ENCODE data around the gene CPSF7. TPM values are rescaled to one million over a fixed set of nuclear protein-coding genes. Genes with fewer than 3 reads are reported as not detected.
"Not testable (repeated sequence)": the region's sequence is repeated elsewhere in the genome, so short reads cannot be mapped to it uniquely, and the experiment has no call there.

Gene CPSF7
- total and polyA plus RNA-seq, 2 experiments from 2014 or later, result 27.5 to 39.6 TPM

DNA sequence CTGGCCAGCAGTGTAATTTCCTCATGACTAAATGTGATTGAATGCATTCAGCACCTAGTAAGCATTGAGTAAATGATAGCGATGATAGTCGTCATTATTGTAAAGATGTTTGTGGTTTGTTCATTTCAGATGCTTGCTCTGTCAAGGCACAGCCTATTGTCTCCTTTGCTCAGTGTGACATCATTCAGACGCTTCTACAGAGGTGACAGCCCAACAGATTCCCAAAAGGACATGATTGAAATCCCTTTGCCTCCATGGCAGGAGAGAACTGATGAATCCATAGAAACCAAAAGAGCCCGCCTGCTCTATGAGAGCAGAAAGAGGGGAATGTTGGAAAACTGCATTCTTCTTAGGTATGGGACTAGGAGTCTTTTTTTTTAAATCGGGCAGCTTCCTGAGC lies 7.7 kb upstream of the CPSF7 start:
- Histone ChIP-seq H3K79me2 (peaks cover 97% of the 10 kb centered on the region), H3K27me3 (no peaks in the 10 kb centered on the region), H3K9me3 (ENCODE audit: low read depth) (no peaks in the 10 kb centered on the region), H3K27ac (no peak overlapping the region), H3K4me2 (no peak overlapping the region), H2AFZ (no peak overlapping the region), H3K4me1 (ENCODE audit: insufficient read depth) (no peaks in the 10 kb centered on the region), H4K20me1 (ENCODE audit: insufficient read depth, poor library complexity, severe bottlenecking) (peaks cover 42% of the 10 kb centered on the region), H3K36me3 (replicated peaks; ENCODE audit: insufficient read depth, low read depth) (no peaks in the 10 kb centered on the region), H3K4me3 (no peak overlapping the region), H3K9me2 (replicated peaks; ENCODE audit: insufficient read depth) (no peaks in the 10 kb centered on the region)
- no peak for TF ChIP-seq EZH2 (IDR thresholded peaks at IDR 0.05; ENCODE audit: borderline replicate concordance)
- TF ChIP-seq, protein P1, sequence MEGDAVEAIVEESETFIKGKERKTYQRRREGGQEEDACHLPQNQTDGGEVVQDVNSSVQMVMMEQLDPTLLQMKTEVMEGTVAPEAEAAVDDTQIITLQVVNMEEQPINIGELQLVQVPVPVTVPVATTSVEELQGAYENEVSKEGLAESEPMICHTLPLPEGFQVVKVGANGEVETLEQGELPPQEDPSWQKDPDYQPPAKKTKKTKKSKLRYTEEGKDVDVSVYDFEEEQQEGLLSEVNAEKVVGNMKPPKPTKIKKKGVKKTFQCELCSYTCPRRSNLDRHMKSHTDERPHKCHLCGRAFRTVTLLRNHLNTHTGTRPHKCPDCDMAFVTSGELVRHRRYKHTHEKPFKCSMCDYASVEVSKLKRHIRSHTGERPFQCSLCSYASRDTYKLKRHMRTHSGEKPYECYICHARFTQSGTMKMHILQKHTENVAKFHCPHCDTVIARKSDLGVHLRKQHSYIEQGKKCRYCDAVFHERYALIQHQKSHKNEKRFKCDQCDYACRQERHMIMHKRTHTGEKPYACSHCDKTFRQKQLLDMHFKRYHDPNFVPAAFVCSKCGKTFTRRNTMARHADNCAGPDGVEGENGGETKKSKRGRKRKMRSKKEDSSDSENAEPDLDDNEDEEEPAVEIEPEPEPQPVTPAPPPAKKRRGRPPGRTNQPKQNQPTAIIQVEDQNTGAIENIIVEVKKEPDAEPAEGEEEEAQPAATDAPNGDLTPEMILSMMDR (IDR thresholded peaks at IDR 0.05; ENCODE audit: poor library complexity), result no peak
- DNase-seq (ENCODE audit: low spot score), result no peak
- WGBS (ENCODE audit: low lambda C conversion rate, missing lambda C conversion rate), result 94% methylated on average over 5 of the region's 5 CpGs

DNA sequence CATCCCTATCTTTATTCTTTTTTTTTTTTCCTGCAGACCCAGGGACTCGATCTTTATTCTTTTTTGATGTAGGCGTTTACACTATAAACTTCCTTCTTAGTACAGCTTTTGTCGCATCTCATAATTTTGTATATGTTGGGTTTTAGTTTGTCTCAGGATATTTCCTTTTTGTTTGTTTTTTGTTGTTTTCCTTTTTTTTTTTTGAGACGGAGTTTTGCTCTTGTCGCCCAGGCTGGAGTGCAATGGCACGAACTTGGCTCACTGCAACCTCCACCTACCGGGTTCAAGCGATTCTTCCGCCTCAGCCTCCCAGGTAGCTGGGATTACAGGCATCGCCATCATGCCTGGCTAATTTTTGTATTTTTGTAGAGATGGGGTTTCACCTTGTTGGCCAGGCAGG lies 1.1 kb upstream of the CPSF7 start:
- Histone ChIP-seq H3K4me1 (ENCODE audit: insufficient read depth) (peaks cover 18% of the 10 kb centered on the region), H4K20me1 (ENCODE audit: insufficient read depth, poor library complexity, severe bottlenecking) (peaks cover 21% of the 10 kb centered on the region), H3K4me3 (peak overlapping the region; percentile 74), H3K27ac (peak overlapping the region; percentile 99), H3K79me2 (peaks cover 92% of the 10 kb centered on the region), H3K4me2 (peak overlapping the region; percentile 75)
- not testable (repeated sequence) for H3K9me2 ChIP-seq (replicated peaks; ENCODE audit: insufficient read depth); DNase-seq (ENCODE audit: low spot score); H3K27me3 ChIP-seq; H2AFZ ChIP-seq; H3K36me3 ChIP-seq (replicated peaks; ENCODE audit: insufficient read depth, low read depth); H3K9me3 ChIP-seq (ENCODE audit: low read depth)
- WGBS (ENCODE audit: low lambda C conversion rate, missing lambda C conversion rate), result 85% methylated on average over 10 of the region's 10 CpGs

DNA sequence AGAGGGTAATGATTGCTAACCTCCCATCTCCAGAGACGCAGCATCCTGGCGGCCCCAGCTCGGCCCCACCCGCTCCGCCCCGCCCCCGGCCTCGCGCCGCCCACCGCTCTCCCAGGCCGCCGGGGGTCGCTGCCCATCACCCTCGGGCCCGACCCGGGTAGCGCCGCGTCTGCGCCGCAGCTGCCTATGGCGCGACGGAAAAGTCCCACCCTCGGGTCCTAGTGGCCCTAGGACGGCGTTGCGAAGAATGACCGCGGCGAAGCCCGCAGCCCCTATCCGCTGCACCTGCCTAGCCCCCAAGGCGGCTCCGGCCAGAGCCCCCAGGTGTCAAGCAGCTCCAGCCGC lies 457 bp downstream of the CPSF7 start:
- H3K4me3 ChIP-seq, result peak overlapping the region; percentile 91
- peaks cover 10% of the 10 kb centered on the region for H4K20me1 ChIP-seq (ENCODE audit: insufficient read depth, poor library complexity, severe bottlenecking)
- peaks cover 18% of the 10 kb centered on the region for H3K4me1 ChIP-seq (ENCODE audit: insufficient read depth)
- TF ChIP-seq, protein P1 (IDR thresholded peaks at IDR 0.05; ENCODE audit: poor library complexity), result peak; percentile 32
- TF ChIP-seq EZH2phosphoT487 (IDR thresholded peaks at IDR 0.05; ENCODE audit: low read depth, severe bottlenecking, unreplicated experiment), result no peak
- peaks cover 92% of the 10 kb centered on the region for H3K79me2 ChIP-seq
- no peaks in the 10 kb centered on the region for H3K36me3 ChIP-seq (replicated peaks; ENCODE audit: insufficient read depth, low read depth)
- WGBS (ENCODE audit: low lambda C conversion rate, missing lambda C conversion rate), result 0% methylated on average over 22 of the region's 37 CpGs
- no peaks in the 10 kb centered on the region for H3K27me3 ChIP-seq
- H3K4me2 ChIP-seq, result peak overlapping the region; percentile 96
- peak; percentile 88 for DNase-seq (ENCODE audit: low spot score)
- H3K27ac ChIP-seq, result peak overlapping the region; percentile 99
- no peaks in the 10 kb centered on the region for H3K9me3 ChIP-seq (ENCODE audit: low read depth)
- no peaks in the 10 kb centered on the region for H3K9me2 ChIP-seq (replicated peaks; ENCODE audit: insufficient read depth)
- peak overlapping the region; percentile 72 for H2AFZ ChIP-seq

DNA sequence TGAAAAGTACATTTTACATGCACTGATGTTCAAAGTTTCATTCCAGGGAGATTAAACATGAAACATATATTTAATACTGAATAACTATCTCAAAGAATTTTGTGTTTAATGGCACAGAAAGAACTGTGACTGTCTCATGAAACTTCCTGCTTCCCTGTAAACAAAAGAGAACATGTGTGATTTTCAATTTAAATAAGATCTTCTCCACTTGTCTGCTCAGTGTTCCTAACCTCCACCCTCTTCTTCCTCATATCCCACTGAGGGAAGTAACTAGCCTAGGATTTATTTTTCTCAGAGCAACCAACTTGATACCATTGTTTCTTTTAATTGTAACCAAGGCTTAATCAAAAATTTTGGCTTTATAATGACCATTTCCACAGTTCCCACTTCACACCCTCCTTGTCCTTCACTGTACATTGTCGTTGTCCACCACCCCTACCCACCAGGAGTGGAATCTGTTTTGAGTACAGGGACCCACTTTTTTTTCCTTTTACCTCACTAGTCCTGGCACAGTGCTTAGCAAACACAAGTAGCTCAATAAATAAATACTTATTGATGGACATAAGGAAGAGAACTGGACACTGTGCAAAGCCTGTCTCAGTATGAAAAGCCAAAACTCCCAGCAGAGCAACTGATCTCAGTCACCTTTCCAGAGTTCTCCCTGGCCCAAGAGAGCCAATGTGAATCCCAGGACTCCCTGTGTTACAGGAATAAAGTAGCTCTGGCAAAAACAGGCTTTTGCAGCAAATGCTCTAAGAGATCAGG lies 4.2 kb downstream of the CPSF7 start:
- TF ChIP-seq, protein P1 (IDR thresholded peaks at IDR 0.05; ENCODE audit: poor library complexity), result no peak
- no peak for TF ChIP-seq EZH2 (IDR thresholded peaks at IDR 0.05; ENCODE audit: borderline replicate concordance)
- no peak for TF ChIP-seq EZH2phosphoT487 (IDR thresholded peaks at IDR 0.05; ENCODE audit: low read depth, severe bottlenecking, unreplicated experiment)
- no peak overlapping the region for H2AFZ ChIP-seq
- no peak for DNase-seq (ENCODE audit: low spot score)
- peaks cover 11% of the 10 kb centered on the region for H3K4me1 ChIP-seq (ENCODE audit: insufficient read depth)
- H3K27me3 ChIP-seq, result no peaks in the 10 kb centered on the region
- no peak overlapping the region for H3K4me3 ChIP-seq
- no peaks in the 10 kb centered on the region for H3K36me3 ChIP-seq (replicated peaks; ENCODE audit: insufficient read depth, low read depth)
- peaks cover 86% of the 10 kb centered on the region for H3K79me2 ChIP-seq
- H4K20me1 ChIP-seq (ENCODE audit: insufficient read depth, poor library complexity, severe bottlenecking), result peaks cover 11% of the 10 kb centered on the region
- no peak overlapping the region for H3K4me2 ChIP-seq
- H3K27ac ChIP-seq, result no peak overlapping the region
- no peaks in the 10 kb centered on the region for H3K9me2 ChIP-seq (replicated peaks; ENCODE audit: insufficient read depth)
- WGBS (ENCODE audit: low lambda C conversion rate, missing lambda C conversion rate), result 100% methylated on average over 1 of the region's 1 CpG
- no peaks in the 10 kb centered on the region for H3K9me3 ChIP-seq (ENCODE audit: low read depth)

Measured in hepatocyte (in vitro differentiated cells).